ENCODE measurements around the gene SLC6A3. TPM values are rescaled to one million over a fixed set of nuclear protein-coding genes. Genes with fewer than 3 reads are reported as not detected.

SLC6A3 gene
- total RNA-seq, 1 donor from 2014 or later, result not detected

DNA sequence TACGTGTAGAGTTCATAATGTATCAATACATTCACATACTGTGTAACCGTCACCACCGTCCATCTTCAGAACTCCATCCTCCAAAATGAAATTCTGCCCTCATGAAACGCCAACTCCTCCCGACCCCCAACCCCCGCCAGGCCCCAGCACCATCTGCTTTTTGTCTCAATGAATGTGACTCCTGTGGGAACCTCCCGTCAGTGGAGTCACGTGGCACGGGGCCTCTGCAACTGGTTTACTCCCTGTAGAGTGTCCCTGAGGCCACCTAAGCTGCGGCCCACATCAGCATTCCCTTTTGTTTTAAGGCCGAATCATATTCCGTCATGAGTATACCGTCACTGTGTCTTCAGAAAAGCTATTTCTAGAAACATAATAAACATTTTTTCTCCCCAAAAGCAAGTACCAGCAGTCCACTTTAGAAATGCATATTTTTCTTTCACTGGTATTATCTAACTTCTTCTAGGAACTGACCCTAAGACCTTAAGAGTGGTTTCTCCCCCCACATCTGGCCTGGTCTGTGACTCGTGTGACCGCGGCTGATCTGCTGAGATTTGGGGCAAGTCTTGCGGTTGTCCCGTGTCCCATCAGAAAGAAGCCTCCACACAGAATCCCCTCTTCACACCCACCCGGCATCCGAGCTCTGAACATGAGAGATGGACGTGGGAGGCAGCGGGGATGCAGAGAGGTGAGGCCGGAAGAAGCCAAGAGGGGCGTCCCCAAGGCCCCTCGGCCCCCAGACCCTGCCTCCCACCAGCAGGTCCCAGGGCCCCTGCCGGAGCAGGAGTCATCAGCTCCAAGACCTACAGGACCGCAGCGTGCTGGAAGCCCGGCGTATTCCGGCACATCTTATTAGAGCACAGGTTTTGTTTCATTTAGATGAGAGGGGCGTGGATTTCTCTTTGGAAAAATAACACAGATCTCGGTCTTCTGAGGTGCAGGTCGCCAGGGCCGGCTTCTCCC lies 38.3 kb downstream of the SLC6A3 start:
- no peak for DNase-seq (ENCODE audit: low spot score)
- Mint-ChIP-seq H3K27me3 (ENCODE audit: low read depth) (no peaks in the 10 kb centered on the region), H3K4me1 (ENCODE audit: low read depth) (no peaks in the 10 kb centered on the region), H3K4me3 (ENCODE audit: low read depth) (no peak overlapping the region), H3K9me3 (no peaks in the 10 kb centered on the region), H3K36me3 (ENCODE audit: low read depth) (no peaks in the 10 kb centered on the region), H3K27ac (no peak overlapping the region)
- intact Hi-C loops (cut with micrococcal nuclease), result no loop called here

DNA sequence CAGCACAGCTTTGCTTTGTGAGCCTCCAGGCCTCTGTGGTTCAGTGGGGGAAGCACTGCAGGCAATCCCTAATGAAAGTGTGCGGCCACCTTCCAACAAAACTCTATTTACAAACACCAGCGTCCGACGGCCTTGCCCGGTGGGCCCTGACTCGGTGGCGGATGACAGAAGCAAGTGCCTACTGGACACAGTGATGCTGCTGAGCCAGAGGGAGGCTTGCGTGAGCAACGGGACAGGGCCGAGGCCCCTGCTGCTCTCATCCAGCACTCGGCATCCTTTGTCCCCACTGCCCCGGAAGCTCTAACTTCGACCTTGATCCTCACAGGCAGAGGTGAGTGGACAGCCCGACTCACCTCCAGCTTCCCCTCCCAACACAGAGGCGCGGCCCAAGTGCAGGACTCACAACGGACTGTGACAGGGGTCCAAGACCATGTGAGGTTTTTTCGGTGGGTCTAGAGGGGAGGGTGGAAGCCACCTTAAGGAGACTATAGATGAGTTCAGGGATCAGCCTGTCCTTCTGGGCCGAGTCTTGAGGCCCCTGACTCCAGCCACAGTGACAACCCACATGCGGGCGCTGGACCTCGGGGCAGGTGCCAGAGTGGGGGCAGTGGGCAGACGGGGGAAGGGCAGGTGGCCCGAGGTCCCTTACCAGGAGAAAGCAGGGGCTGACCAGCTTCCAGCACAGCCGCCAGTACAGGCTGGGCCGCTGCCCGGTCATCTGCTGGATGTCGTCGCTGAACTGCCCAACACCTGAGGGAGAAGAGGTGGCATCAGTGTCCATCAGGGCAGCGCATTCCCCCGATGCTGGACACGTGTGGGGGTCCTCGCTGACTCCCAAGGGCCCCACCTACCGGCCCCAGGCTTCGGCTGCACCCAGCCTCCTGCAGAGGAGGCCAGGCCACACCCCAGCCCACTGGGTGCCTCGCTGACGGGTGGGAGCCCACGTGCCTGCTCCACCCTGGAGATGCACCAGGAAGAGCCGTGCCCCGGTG lies 39.4 kb downstream of the SLC6A3 start:
- Mint-ChIP-seq H3K36me3 (ENCODE audit: low read depth) (no peaks in the 10 kb centered on the region), H3K4me1 (ENCODE audit: low read depth) (no peaks in the 10 kb centered on the region), H3K27ac (no peak overlapping the region), H3K27me3 (ENCODE audit: low read depth) (no peaks in the 10 kb centered on the region), H3K9me3 (no peaks in the 10 kb centered on the region), H3K4me3 (ENCODE audit: low read depth) (no peak overlapping the region)
- no peak for DNase-seq (ENCODE audit: low spot score)
- intact Hi-C loops (cut with micrococcal nuclease), result no loop called here

- no peaks in the 10 kb centered on the region for H3K4me1 Mint-ChIP-seq (ENCODE audit: low read depth)
- no peaks in the 10 kb centered on the region for H3K27me3 Mint-ChIP-seq (ENCODE audit: low read depth)
- intact Hi-C loops (cut with micrococcal nuclease), result no loop called here
- H3K36me3 Mint-ChIP-seq (ENCODE audit: low read depth), result no peaks in the 10 kb centered on the region
- no peak overlapping the region for H3K27ac Mint-ChIP-seq
- no peaks in the 10 kb centered on the region for H3K9me3 Mint-ChIP-seq
- no peak for DNase-seq (ENCODE audit: low spot score)
- no peak overlapping the region for H3K4me3 Mint-ChIP-seq (ENCODE audit: low read depth)
Measured at GRCh38 chr5:1405121-1405520, 40.1 kb downstream of the SLC6A3 start.

GRCh38 chr5:1404062-1404461 lies 41.2 kb downstream of the SLC6A3 start:
- H3K27ac Mint-ChIP-seq, result no peak overlapping the region
- no peaks in the 10 kb centered on the region for H3K36me3 Mint-ChIP-seq (ENCODE audit: low read depth)
- H3K4me3 Mint-ChIP-seq (ENCODE audit: low read depth), result no peak overlapping the region
- no peak for DNase-seq (ENCODE audit: low spot score)
- H3K9me3 Mint-ChIP-seq, result no peaks in the 10 kb centered on the region
- H3K4me1 Mint-ChIP-seq (ENCODE audit: low read depth), result no peaks in the 10 kb centered on the region
- intact Hi-C loops (cut with micrococcal nuclease), result no loop called here
- H3K27me3 Mint-ChIP-seq (ENCODE audit: low read depth), result peaks cover 1% of the 10 kb centered on the region

- Mint-ChIP-seq H3K4me3 (ENCODE audit: low read depth) (no peak overlapping the region), H3K27me3 (ENCODE audit: low read depth) (peaks cover 3% of the 10 kb centered on the region), H3K9me3 (no peaks in the 10 kb centered on the region), H3K27ac (no peak overlapping the region), H3K36me3 (ENCODE audit: low read depth) (no peaks in the 10 kb centered on the region), H3K4me1 (ENCODE audit: low read depth) (no peaks in the 10 kb centered on the region)
- DNase-seq (ENCODE audit: low spot score), result no peak
- intact Hi-C loops (cut with micrococcal nuclease), result no loop called here
Measured at GRCh38 chr5:1402611-1403255, 42.5 kb downstream of the SLC6A3 start.

GRCh38 chr5:1401536-1402138 lies 43.6 kb downstream of the SLC6A3 start:
- intact Hi-C loops (cut with micrococcal nuclease), result no loop called here
- Mint-ChIP-seq H3K9me3 (no peaks in the 10 kb centered on the region), H3K4me1 (ENCODE audit: low read depth) (no peaks in the 10 kb centered on the region), H3K4me3 (ENCODE audit: low read depth) (no peak overlapping the region), H3K36me3 (ENCODE audit: low read depth) (no peaks in the 10 kb centered on the region), H3K27ac (no peak overlapping the region), H3K27me3 (ENCODE audit: low read depth) (peaks cover 5% of the 10 kb centered on the region)
- no peak for DNase-seq (ENCODE audit: low spot score)

DNA sequence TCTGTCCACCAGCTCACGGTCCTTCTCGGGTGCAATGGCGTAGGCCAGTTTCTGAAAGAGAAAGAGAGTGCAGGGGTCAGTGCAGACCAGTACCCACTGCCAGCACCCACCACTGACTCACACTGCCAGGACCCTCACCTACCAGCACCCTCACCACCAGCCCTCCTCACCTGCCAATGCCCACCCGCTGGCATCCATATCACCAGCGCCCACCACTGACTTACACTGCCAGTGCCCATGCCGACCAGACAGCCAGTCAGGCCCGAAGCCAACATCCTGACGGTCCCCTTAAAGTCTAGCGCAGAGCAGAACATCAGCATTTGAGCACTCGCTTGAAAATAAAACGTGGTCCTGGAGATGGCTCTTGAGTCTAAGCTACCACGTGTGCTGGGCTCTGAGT lies 44.3 kb downstream of the SLC6A3 start:
- H3K4me1 Mint-ChIP-seq (ENCODE audit: low read depth), result no peaks in the 10 kb centered on the region
- intact Hi-C loops (cut with micrococcal nuclease), result no loop called here
- no peak overlapping the region for H3K4me3 Mint-ChIP-seq (ENCODE audit: low read depth)
- H3K27ac Mint-ChIP-seq, result no peak overlapping the region
- no peaks in the 10 kb centered on the region for H3K9me3 Mint-ChIP-seq
- H3K27me3 Mint-ChIP-seq (ENCODE audit: low read depth), result peaks cover 5% of the 10 kb centered on the region
- H3K36me3 Mint-ChIP-seq (ENCODE audit: low read depth), result no peaks in the 10 kb centered on the region
- no peak for DNase-seq (ENCODE audit: low spot score)

- no peaks in the 10 kb centered on the region for H3K36me3 Mint-ChIP-seq (ENCODE audit: low read depth)
- H3K27ac Mint-ChIP-seq, result no peak overlapping the region
- H3K4me1 Mint-ChIP-seq (ENCODE audit: low read depth), result no peaks in the 10 kb centered on the region
- DNase-seq (ENCODE audit: low spot score), result no peak
- intact Hi-C loops (cut with micrococcal nuclease), result no loop called here
- H3K4me3 Mint-ChIP-seq (ENCODE audit: low read depth), result no peak overlapping the region
- H3K27me3 Mint-ChIP-seq (ENCODE audit: low read depth), result peaks cover 5% of the 10 kb centered on the region
- no peaks in the 10 kb centered on the region for H3K9me3 Mint-ChIP-seq
Measured at GRCh38 chr5:1400211-1400855, 44.9 kb downstream of the SLC6A3 start.

DNA sequence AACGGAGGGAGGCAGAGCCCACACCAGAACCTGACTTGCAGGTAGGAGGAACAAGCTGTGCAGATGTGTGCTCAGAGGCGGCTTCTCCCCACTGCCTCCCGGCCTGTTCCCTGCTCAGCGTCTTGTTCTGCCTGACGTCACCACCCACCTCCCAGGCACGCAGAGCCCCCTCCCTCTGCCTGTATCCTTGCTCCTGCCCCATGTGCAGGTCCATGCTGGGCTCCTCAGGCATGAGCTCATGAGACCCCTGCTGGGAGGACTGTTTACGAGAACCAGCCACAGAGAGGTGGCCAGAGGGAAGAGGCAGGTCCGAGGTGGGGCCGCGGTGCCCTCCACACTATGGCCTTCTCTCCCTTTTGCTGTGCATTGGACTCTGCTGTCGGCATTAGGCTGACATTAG lies 45.5 kb downstream of the SLC6A3 start:
- H3K9me3 Mint-ChIP-seq, result no peaks in the 10 kb centered on the region
- intact Hi-C loops (cut with micrococcal nuclease), result no loop called here
- no peaks in the 10 kb centered on the region for H3K4me1 Mint-ChIP-seq (ENCODE audit: low read depth)
- no peaks in the 10 kb centered on the region for H3K36me3 Mint-ChIP-seq (ENCODE audit: low read depth)
- DNase-seq (ENCODE audit: low spot score), result no peak
- H3K27ac Mint-ChIP-seq, result no peak overlapping the region
- no peak overlapping the region for H3K4me3 Mint-ChIP-seq (ENCODE audit: low read depth)
- peaks cover 5% of the 10 kb centered on the region for H3K27me3 Mint-ChIP-seq (ENCODE audit: low read depth)

DNA sequence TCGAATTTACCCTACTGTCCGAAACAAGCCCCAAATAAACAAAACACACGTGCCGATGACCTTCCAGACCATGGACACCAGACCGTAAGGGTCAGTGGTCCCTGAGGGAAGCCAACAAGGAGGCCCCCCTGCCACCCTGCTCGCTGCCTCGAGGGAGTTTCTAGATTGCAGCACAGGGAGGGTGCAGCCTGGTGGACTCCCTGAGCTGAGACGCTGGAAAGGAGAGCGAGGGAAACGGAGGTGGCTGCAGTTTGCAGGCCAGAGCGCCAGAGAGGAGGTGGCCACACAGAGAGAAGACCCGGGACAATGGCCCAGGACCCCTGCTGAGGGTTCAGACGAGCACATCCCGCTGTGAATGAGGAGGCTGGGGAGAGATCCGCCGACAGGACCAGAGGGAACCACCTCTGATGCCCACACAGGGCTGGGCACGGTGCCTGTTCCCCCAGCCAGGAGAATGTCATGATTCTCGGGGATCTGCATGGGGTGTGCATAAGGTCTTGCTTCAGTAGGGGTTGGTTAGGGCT lies 48.9 kb downstream of the SLC6A3 start:
- H3K27me3 Mint-ChIP-seq (ENCODE audit: low read depth), result peaks cover 5% of the 10 kb centered on the region
- no peaks in the 10 kb centered on the region for H3K9me3 Mint-ChIP-seq
- no peak overlapping the region for H3K27ac Mint-ChIP-seq
- H3K36me3 Mint-ChIP-seq (ENCODE audit: low read depth), result no peaks in the 10 kb centered on the region
- H3K4me3 Mint-ChIP-seq (ENCODE audit: low read depth), result no peak overlapping the region
- intact Hi-C loops (cut with micrococcal nuclease), result no loop called here
- H3K4me1 Mint-ChIP-seq (ENCODE audit: low read depth), result no peaks in the 10 kb centered on the region
- DNase-seq (ENCODE audit: low spot score), result no peak

DNA sequence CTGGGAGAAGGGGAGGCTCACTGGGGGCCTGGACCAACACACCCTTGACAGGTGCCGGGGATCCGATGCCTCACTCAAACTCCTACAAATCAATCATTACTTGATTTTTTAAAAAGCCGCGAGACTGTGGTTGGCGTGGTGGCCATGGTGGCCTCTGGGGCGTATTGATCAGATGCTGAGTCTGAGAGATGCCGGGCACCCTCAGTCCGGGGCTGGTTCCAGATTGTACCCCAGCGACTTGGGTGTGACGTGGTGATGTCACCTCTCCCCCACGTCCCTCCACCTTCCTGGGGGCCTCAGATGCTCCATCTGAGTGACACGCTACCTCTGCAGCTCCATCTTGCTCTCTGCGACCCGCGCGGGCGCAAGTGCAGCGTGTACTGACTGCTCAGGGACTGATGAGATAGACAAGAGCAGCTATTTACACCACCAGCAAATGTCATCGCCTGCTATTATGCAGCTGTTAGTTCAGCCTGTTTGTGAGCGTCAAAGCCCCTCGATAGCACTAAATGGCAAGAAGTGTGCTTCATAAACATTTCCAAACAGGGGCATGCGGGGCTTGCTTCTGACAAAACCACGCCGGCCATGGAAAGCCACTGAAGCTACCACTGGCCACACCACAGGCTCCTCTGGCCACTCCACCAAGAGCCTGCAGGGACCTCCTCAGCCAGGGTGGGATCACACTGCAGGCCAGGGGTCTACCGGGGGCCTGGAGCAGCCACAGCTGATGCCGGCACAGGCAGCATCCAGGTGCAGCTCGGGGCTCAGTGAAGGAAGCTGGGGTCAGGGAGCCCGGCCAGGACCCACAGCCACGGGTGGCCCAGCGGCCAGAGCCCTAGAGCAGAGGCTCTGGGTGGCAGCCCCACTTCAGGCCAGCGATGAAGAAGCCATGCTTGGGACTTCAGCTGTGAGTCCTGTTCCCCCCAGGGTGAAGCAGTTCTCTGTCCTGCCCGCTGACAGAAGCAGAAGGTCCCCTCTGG lies 50.1 kb downstream of the SLC6A3 start:
- H3K36me3 Mint-ChIP-seq (ENCODE audit: low read depth), result no peaks in the 10 kb centered on the region
- intact Hi-C loops (cut with micrococcal nuclease), result no loop called here
- no peaks in the 10 kb centered on the region for H3K4me1 Mint-ChIP-seq (ENCODE audit: low read depth)
- no peak overlapping the region for H3K4me3 Mint-ChIP-seq (ENCODE audit: low read depth)
- H3K27ac Mint-ChIP-seq, result no peak overlapping the region
- no peak for DNase-seq (ENCODE audit: low spot score)
- peaks cover 5% of the 10 kb centered on the region for H3K27me3 Mint-ChIP-seq (ENCODE audit: low read depth)
- H3K9me3 Mint-ChIP-seq, result no peaks in the 10 kb centered on the region

Data from activated T-helper 2 cell treated with anti-CD3 and anti-CD28 coated beads, Interferon-gamma antibody, Interleukin-2, Interleukin-4, amounts not matched to agents 10 μg/mL and 5 μg/mL and 100 μg/mL, durations not matched to agents 14 hours and 24 hours and 36 hours (primary cell).